ENCODE data around the gene CLEC7A.

The CLEC7A gene

DNA sequence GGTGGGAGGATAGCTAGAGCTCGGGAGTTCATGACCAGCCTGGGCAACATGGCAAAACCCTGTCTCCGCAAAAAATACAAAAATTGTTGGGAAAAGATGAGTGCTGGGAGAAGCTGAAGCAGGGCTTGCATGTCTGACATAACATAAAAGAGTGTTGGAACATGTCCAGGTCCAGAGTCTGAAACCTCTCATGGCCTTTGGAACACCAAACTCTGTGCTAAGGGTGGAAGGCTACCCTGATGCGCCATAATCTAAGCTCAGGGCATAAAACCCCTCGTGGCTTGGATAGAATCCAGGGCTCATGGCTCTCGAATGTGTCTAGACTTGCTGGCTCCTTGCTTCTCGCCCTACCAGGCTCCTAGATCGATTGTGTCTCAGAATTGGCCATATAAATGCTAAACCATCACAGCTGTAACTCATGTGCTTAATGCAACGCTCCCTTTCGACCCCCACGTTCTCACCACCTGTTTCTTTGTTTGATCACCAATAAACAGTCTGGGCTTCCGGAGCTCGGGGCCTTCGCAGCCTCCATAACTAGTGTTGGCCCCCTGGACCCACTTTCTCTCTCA lies 6.7 kb upstream of the CLEC7A start:
- DNase-seq, result no peak

DNA sequence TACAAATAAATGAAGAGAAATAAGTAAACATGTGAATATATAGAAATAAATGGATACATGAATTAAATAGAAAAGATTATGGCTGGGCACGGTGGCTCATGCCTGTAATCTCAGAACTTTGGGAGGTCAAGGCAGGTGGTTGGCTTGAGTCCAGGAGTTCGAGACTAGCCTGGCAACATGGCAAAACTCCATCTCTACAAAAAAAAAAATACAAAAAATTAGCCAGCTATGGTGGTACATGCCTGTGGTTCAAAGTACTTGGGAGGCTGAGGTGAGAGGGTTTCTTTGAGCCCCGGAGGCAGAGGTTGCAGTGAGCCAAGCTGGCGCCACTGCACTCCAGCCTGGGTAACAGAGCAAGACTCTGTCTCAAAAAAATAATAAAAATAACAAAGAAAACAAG lies 5.1 kb upstream of the CLEC7A start:
- no peak for DNase-seq

DNA sequence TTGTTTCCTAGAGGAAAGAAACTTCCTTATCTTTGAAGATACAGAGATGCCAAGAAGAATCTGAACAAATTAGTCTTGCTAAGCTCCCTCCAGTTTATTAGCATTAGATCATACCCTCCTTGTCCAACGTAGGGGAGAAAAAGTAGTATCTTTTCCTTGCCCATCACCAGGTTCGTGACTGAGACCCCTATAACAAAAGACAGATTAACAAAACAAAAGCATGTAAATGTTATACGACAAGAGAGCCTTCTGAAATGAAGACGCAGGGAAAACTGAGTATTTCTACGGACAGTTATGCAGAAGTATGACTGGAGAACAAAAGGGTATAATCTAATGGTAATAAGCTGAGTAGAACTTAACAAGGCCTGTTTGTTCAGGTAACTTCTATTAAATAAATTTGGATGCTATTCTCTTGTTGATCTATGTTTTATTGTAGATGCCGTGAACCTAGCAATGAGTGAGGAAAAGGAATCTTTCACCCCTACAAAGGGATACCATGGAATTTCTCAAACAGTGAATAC lies 2.9 kb upstream of the CLEC7A start:
- no peak for DNase-seq

DNA sequence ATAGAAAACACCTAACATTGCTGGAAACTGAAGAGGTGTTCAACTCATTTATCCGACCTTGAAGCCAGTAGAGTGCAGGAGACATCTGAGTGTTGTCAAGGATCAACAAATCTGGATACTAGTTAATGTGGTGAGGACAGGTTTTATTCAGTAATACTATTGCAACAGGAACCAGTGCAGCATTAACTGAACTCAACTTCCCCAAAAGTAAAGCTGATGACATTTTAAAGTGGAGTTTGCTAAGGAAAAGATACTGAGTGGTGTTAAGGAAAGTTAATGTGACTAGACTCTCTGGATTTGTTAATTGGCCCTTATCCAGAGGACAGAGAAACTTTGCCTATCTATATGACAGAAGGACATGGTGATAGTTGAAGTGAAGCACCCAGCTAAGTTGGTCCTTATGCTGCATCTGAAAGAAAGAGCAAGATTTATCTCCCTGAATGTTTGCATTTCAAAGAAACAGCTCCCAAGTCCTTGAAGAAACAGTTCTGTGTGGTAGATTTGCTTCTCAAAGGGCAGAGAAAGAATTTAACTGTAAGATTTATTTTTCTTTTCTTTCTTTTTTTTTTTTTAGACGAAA lies 1.2 kb upstream of the CLEC7A start:
- DNase-seq, result no peak

DNA sequence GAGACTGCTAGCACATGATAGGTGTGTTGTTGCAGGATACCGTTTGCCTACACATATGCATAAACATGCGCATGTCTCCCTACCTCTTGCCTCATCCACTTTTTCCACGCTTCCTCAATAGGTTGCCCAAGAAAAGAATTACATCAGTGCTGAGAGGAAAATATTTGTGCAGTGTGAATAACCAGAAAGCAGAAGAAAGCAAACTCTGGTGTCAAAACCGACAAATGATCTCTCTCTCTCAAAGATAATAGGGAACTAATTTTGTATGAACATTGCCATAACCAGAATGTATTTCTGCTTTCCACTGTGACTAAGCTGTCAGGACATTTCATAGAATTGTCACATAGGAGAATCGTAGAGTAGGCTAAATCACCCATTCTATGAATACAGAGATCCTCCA lies 1.3 kb downstream of the CLEC7A start:
- DNase-seq, result no peak

DNA sequence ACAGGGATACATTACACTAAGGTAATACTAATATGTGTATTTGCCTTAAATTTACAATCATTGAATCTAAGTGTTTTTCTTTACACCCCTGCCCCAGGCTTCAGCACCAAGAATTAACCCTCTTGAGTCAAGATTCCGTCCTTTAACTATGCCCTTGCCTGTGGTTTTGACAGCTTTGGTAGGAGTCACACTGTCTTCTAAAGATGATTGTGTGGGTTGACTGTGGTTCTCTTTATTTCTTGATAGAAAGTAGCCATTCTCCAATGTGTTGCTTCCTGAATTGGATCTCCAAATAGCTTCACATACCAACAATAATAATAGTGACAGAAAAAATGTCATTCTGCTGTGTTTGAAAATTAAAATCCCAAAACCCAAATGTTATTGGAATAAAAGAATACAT lies 3.6 kb downstream of the CLEC7A start:
- no peak for DNase-seq

DNA sequence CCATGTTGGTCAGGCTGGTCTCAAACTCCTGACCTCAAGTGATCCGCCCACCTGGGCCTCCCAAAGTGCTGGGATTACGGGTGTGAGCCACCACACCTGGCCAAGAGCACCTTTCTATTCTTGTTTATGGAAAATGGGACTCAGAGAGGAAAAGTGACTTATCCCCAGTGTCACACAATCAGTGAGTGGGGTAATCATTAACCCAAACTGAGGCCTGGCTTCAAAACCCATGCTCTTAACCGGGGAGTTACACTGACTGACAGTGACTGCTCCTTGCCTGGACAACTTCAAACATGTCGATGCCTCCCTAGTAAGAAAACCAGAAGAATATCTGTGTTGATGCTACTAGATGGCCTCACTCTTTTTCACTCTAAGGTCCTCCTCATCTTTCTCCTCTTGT lies 7.3 kb downstream of the CLEC7A start:
- no peak for DNase-seq

DNA sequence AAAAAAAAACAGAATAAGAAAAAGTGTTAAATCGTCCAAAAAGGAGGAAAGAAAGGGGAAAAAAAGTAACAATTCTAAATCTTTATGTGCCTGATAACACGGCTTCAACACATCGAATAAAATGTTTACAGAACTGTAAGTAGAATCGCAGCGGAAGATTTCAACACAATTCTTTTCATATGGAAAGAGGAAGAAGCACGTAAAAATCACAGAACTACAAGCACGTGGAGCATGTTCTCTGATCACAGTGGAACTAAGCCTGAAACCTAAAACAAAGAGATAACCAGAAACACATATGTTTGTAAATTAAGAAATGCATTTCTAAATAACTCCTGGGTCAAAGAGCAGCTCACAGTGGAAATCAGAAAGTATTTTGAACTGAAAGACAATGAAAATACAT lies 8.7 kb downstream of the CLEC7A start:
- DNase-seq, result no peak

DNA sequence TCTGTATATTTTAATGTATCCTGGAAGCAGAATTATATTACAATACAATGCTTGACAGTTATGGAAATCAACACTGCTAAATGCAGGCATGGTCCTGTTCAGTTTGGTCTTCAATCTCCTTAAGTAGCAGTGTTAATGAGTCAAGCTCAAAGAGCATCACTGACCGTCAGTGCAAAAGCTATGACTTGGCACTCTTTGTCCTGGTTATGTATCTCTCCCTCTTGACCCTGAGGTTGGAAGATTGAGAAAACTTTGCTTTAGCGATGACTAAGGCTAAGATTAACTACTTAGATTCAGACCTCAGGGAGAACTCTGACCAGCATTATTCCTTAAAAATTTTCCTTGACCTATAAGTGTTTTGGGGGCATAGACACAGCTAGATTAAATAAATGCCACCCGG lies 10.9 kb downstream of the CLEC7A start:
- DNase-seq, result no peak

DNA sequence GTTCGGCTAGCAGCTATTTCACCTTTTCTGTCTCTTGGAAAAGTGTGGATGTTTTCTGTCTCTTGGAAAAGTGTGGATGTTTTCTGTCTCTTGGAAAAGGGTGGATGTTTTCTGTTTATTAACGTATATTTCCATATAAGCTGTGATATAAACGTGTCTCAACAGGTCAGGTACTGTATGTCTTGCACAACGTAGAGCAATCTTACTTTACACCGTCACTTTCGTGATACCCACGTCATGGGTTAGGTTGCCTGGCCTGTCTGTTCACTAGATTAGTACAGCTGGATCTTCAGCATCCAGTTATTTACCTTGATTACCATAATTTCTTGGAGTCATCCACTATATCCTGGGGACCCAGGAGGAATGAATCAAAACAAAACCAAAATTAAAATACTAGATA lies 14.1 kb downstream of the CLEC7A start:
- no peak for DNase-seq

DNA sequence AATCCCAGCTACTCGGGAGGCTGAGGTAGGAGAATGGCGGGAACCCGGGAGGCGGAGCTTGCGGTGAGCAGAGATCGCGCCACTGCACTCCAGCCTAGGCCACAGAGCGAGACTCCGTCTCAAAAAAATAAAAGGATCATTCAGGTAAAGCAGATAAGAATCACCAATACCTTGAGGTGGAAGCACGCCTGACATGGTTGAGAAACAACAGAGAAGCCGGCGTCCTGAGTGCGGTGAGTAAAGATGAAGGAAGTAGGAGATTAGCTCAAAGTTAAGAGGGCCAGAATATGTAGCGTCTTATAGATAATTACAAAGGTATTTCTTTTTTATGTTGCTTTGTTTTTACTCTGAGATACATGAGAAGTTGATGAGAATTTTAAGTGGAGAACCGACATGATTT lies 14.7 kb downstream of the CLEC7A start:
- no peak for DNase-seq

DNA sequence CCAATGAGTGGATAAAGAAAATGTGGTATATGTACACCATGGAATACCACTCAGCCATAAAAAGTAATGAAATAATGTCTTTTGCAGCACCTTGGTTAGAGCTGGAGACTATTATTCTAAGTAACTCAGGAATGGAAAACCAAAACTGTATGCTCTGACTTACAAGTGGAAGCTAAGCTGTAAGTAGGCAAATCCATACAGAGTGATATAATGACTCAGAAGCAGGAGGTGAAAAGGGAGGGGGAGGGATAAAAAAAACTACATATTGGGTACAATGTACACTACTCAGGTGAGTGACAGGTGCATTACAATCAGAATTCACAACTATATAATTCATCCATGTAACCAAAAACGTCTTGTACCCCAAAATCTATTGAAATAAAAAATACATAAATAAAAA lies 16.1 kb downstream of the CLEC7A start:
- DNase-seq, result no peak

DNA sequence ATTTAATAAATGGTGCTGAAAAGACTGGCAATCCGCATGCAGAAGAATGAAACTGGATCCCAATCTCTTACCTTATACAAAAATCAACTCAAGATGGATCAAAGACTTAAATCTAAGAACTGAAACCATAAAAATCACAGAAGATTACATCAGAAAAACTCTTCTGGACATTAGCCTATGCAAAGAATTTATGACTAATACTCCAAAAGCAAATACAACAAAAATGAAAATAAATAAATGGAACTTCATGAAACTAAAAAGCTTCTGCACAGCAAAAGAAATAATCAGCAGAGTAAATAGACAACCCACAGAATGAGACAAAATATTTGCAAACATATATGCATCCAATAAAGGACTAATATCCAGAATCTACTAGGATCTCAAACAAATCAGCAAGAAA lies 16.9 kb downstream of the CLEC7A start:
- DNase-seq, result no peak

DNA sequence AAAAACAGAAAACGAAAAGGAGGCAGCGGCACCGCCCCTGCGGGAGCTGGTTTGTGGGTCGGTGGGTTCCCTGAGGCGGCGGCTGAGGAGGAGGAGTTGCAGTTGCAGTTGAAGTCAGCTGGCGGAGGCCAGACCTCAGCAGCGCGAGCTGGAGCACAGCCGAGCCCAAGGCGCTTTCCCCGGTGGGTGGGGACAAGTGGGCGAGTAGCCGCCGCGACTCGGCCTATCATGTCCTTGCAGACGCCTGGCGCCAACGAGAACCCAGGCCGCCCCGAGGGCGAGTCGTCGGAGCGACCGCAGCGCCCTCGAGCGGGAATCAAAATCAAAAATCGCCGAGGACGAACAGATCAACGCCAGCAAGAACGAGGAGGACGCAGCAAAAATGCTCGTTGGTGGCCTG lies 18.5 kb downstream of the CLEC7A start:
- no peak for DNase-seq

DNA sequence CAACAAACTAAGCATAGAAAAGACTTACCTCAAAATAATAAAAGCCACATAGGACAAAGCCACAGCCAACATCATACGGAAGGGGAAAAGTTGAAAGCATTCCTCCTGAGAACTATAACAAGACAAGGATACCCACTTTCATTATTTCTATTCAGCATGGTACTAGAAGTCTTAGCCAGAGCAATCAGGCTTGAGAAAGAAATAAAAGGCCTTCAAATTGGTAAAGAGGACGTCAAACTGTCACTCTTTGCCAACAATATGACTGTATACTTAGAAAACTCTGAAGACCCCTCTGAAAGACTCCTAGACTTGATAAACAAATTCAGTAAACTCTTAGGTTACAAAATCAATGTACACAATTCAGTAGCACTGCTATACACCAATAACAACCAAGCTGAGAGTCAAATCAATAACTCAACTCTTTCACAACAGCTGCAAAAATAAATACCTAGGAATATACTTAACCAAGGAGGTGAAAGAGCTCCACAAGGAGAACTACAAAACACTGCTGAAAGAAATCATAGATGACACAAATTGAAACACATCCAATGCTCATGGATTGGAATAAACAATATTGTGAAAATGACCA lies 19.6 kb downstream of the CLEC7A start:
- DNase-seq, result no peak

DNA sequence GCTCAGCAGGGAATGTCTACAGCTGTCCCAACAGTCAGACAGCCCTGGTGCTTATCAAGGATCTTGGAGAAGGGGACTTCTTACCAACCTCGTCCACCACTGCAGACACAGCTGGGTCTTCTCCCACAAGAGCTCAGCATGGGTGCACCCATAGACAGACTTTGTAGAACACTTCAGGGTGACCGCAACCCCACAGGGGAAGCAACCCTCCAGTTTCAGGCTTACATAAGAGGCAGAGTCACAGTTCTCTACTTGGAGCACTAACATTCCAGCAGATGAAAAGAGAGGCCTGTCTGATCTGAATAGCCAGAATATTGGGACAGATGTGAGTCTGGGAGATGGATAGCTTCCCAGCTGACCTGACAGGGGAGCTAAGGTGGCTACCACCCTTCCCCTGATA lies 27.7 kb downstream of the CLEC7A start:
- DNase-seq, result no peak

DNA sequence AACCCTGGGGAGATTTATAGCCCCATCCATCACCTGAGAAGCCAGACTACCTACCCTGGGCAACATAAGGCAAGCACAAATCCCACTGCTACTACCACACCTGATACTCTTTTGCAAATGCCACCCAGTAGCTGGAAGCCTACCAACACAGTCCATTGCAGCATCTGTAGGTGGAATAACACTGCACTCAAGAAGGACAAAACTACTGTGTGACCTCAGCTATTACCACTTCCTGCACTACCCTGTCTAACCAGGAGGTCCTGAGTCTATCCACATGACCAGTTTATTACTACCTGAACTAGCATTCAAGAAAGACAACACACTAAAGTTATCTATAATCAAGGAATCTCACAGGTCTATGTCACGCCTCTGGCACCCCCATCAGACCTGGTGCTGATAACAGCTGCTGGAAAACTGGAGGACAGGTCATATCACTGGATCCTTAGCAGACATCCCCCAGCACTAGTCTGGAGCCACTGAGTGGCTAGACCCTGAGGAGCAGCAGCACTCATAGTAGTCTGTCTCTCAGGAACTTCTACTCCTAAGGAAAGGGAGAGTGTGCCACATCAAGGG lies 28.3 kb downstream of the CLEC7A start:
- DNase-seq, result no peak

DNA sequence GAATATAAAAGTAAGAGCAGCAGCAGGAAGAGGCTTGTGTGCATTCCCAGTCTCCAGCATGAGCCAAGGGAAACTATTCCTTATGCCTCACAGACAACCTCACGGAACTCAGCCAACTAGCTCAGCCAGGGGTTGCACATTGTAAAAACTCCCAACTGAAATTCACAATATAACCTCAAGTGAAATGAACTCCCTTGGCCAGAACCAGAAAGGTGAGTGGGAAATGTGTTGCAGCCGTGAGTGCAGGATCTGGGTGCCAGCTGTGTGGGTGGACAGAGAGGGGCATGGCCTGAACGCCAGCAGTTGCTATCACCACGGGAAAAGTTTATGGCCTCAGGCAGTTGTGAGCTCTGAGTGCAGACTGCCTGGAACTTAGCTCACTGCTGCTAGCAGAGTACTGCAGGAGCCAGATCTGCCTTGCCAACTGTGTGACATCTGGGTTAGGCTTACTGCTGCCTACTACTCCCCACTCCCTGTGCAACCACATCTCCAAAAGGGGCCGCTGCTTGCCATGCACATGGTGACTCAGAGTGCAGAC lies 28.9 kb downstream of the CLEC7A start:
- no peak for DNase-seq

DNA sequence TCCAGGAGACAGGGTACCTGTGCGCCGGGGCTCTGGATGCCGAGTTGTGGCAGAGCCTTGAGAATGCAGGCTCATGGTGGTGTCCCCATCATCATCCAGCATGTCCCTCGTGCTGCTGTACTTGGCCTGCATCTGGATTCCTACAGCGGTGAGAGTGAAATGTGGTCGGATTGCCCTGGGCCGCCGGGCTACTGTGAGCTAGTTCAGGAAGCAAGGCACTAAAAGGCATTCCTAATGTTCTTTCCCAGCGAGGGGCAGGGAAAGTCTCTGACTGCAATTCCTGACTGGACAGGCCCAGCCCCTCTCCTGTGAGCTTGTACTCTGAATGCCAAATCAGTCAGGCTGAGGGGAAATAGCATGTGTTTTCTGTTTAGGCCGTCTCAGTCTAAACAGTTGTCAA lies 31.2 kb downstream of the CLEC7A start, which contains the start of gene CLEC1A:
Gene CLEC1A (minus strand): TSS at position 195 of the 400 bp plus-strand sequence. CDS start 63 bp downstream, at position 132.
- no peak for DNase-seq

DNA sequence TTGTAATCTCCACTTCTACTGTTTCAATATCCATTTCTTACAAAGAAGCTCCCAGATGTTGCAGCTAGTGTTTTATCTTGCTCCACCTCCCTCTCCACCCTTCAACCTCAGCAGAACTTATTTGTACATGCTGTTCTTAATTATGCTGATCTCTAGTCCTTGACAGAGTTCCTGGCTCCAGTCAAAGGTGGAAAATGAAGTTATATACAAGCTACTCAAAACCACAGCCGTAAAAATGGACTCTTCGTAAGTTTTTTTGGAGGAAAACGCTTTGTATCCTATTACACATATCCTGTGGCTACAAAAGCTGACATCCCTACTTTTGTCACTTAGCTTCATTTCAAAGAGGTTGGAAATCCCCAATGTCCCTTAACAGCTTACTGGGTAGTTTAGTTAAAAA lies 32.5 kb downstream of the CLEC7A start:
- DNase-seq, result no peak

DNA sequence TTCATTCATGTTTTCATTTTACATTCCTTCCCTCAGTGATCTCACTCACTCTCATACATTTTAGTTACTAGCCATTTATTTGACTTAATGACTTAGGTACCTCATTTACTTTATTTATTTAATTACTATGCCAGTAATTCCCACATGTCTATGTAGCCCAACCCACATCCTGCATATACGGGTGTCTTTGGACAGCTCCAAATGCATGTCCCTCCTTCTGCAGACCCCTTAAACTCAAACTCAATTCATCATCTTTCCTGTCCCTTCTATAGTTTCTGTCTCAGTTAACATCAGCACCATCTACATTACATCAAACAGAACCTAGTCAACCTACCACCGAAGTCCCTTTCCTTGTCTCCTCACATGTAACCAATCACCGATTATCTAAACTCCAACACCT lies 34.0 kb downstream of the CLEC7A start:
- DNase-seq, result no peak

DNA sequence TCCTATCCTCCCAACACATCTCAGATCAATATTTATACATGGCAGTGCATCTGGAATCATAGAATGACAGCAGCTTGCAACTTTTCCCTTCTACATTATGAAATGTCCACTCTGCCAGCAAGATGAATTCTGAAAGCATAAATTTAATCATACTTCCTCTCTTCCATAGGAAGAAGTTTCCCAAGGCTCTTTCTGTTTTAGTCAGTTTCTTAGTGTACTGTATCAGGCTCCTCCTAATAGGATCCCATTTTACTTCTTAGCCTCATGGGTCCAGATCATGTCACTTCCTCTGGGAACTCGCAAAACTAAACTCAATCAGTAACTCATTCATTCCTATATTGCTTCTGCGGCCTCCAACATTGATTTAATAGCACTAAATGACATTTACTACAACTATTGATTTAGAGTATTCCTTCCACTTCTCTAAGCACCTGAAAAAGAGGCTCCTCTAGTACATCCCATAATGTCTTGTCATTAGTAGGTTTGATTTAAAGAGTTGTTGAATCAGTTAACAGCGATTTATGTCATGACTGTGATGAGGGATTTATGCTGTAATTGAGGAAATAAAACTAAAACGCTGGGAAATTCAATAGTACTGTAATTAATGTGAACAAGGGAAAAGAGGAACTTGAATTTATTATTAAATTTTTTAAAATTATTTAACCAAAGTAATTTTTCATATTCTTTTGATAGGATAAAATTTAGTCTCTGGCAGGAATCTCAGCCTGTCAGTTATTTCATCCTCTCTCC lies 35.2 kb downstream of the CLEC7A start:
- no peak for DNase-seq

Data from activated CD4-positive, alpha-beta T cell treated with anti-CD3 and anti-CD28 coated beads for 1 hour (primary cell).